Left lung (tissue), 10 donors: ENCODE measurements around the gene CCDC186. TPM values are rescaled to one million over a fixed set of nuclear protein-coding genes. Genes with fewer than 3 reads are reported as not detected.
A peak's percentile ranks its signal among the peaks of the same experiment; 100 is the strongest.

ENCODE experiments used
- ATAC-seq: fragments of 200-7000 bp; cut with Tn5 transposase; one replicate; pipeline ENCODE4 v1.9.1; 2020; ENCODE audit warnings: moderate library complexity
- DNase-seq, 4 donors: peaks; one replicate each; pipeline ENCODE4 v3.0.0-alpha.2; 2013 to 2020
- H3K27ac ChIP-seq, 2 donors: fragments of 200-600 bp; sonication (generic) in 1 of 2; one replicate each; pipeline versions ENCODE4 v1.5.0 to v1.8.0; 2020 to 2021
- H3K27me3 ChIP-seq, 2 donors: fragments of 200-600 bp; sonication (generic) in 1 of 2; one replicate each; pipeline versions ENCODE4 v1.5.0 to v1.8.0; 2020 to 2021
- H3K36me3 ChIP-seq, 2 donors: fragments of 200-600 bp; sonication (generic) in 1 of 2; one replicate each; pipeline versions ENCODE4 v1.5.0 to v1.8.0; 2020 to 2021
- H3K4me1 ChIP-seq, 2 donors: fragments of 200-600 bp; one replicate each; pipeline ENCODE4 v1.8.0; 2021
- H3K4me3 ChIP-seq, 2 donors: fragments of 200-600 bp; sonication (generic) in 1 of 2; one replicate each; pipeline versions ENCODE4 v1.5.0 to v1.8.0; 2020 to 2021; ENCODE audit warnings: mild to moderate bottlenecking in 1 of 2
- H3K9me3 ChIP-seq, 2 donors: fragments of 200-600 bp; sonication (generic) in 1 of 2; one replicate each; pipeline versions ENCODE4 v1.5.0 to v1.8.0; 2020 to 2021
- CTCF ChIP-seq, 2 donors: fragments of 200-600 bp; sonication (generic) in 1 of 2; IDR thresholded peaks; one replicate each; pipeline versions ENCODE4 v1.5.0 to v1.8.0; 2021; ENCODE audit warnings: antibody characterized with exemption in 2 of 2
- intact Hi-C, 2 donors: fragments of 100-400 bp; cut with DNase I; formaldehyde crosslinking; loops; one replicate each; pipeline versions ENCODE4 v1.11.2 to v1.14.2; 2022
- polyA plus RNA-seq, 6 donors: library from polyadenylated mRNA; unstranded; fragments of 120-200 nt; gene quantifications; one replicate each; pipeline ENCODE4 v1.2.1, GENCODE V29; 2013; ENCODE audit not compliant: insufficient read length in 6 of 6
- total RNA-seq, 2 donors: library from RNA; stranded (reverse); fragmentation: NEBNext Ultra II Directional; extraction: Animal tissue kit (Norgen Biotek cat#: 25700); gene quantifications; one replicate each; pipeline ENCODE4 v1.2.1, GENCODE V29; 2021
- donor health status: DM: no; HTN: yes; CAD: no.
- donor health status: DM: no; HTN: no; CAD: no.

The CCDC186 gene
- total and polyA plus RNA-seq, 8 donors = 25.2 to 46.6 (median 36.0) TPM

DNA sequence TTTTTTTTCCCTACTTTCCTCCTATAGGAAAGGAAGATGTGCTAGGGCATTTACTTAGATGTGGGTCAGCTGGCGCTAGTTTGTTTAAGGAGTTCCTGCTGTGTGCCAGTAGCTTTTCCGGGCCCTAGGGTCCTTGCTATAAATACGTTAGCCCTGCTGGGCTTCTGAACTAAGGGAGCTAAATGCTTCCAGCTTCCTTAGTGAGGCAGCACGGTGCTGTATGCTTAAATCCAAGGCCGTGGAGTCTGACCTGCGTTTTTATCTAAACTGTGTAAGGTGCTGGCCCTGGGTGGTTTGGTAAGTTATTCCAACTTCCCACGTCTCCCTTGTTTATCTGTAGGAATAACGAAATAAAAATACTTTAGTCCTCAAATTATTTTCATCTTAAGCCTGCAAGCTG, 5.7 kb upstream of the CCDC186 start:
- peaks cover 0 to 5% of the 10 kb centered on the region in 2 donors for H3K4me1 ChIP-seq
- H3K27me3 ChIP-seq = no peaks in the 10 kb centered on the region
- no peak overlapping the region for H3K27ac ChIP-seq
- intact Hi-C loops = no loop called here
- H3K36me3 ChIP-seq = no peaks in the 10 kb centered on the region
- H3K9me3 ChIP-seq = no peaks in the 10 kb centered on the region
- no peak for ATAC-seq
- no peak for DNase-seq
- no peak for TF ChIP-seq CTCF (IDR thresholded peaks at IDR 0.05)
- H3K4me3 ChIP-seq = no peak overlapping the region

DNA sequence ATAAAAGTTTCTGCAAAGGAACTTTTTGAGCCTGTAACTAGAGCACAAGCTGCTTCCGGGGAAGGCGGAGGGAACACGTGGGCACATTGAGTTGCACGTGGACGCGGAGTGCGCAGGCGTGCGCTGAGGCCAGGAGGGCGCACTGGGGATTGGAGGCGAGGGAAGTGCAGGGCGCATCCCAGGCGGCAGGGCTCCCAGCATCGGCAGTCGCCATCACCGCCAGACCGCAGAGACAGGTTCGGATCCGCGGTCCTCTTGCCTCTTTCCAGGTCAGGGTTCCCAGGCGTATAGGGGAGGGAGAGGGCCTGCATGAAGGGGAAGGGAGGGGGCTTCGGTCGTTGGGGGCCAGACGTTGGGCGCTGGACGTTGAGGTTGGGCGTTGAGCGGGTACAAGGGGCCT, 5.1 kb upstream of the CCDC186 start, which contains the start of gene TDRD1:
Gene TDRD1, plus strand, starts transcription at position 206 of the 400 bp plus-strand sequence. CDS start 8,479 bp downstream, outside the sequence.
- no peak within 1 kb of the TSS for H3K4me3 ChIP-seq
- no peak for DNase-seq
- no peaks in the 10 kb centered on the region for H3K36me3 ChIP-seq
- TF ChIP-seq CTCF (IDR thresholded peaks at IDR 0.05) = no peak
- ATAC-seq = no peak
- no peaks in the 10 kb centered on the region for H3K27me3 ChIP-seq
- H3K9me3 ChIP-seq = no peaks in the 10 kb centered on the region
- intact Hi-C loops = no loop called here
- peaks cover 0 to 5% of the 10 kb centered on the region in 2 donors for H3K4me1 ChIP-seq
- H3K27ac ChIP-seq = no peak within 1 kb of the TSS

- DNase-seq (no peak), ATAC-seq (no peak)
- Histone ChIP-seq H3K9me3 (no peaks in the 10 kb centered on the region), H3K4me3 (no peak overlapping the region), H3K27ac (no peak overlapping the region), H3K4me1 (peaks cover 0 to 23% of the 10 kb centered on the region in 2 donors), H3K27me3 (no peaks in the 10 kb centered on the region), H3K36me3 (no peaks in the 10 kb centered on the region)
- intact Hi-C loops = no loop called here
- TF ChIP-seq CTCF (IDR thresholded peaks at IDR 0.05) = no peak
Measured at GRCh38 chr10:114176511-114176910, 2.5 kb upstream of the CCDC186 start.

GRCh38 chr10:114175667-114176066, 1.7 kb upstream of the CCDC186 start:
- DNase-seq (no peak), ATAC-seq (no peak)
- H3K4me3 ChIP-seq = no peak overlapping the region
- no peaks in the 10 kb centered on the region for H3K27me3 ChIP-seq
- H3K4me1 ChIP-seq = peaks cover 0 to 28% of the 10 kb centered on the region in 2 donors
- H3K27ac ChIP-seq = no peak overlapping the region
- intact Hi-C loops = no loop called here
- no peaks in the 10 kb centered on the region for H3K36me3 ChIP-seq
- H3K9me3 ChIP-seq = no peaks in the 10 kb centered on the region
- TF ChIP-seq CTCF (IDR thresholded peaks at IDR 0.05) = no peak

DNA sequence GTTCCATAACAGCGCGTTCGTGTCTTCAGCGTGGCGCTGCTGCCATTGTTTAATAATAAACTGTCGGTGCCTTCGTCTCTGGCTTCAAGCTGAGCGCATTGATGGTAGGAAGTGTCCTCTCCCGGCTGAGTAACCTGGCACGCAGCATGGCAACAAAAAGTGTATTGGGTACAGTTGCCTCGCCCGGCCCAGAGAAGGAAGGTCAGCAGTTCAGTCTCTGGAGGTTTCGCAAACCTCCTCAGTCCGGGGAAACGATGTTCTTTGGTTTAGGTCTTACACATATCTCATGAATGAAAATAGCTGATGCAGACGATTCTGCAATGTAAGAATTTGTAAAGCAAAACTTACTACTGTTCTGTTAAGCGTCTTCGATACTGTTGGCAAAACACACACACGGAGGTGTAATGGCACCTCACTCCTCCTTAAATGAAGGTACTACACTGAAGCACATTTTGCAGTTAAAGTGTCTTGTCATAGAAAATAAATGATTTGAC, 739 bp upstream of the CCDC186 start:
- DNase-seq = peak; percentile 18 to 80 (median 58)
- ATAC-seq = peak; percentile 71
- no peaks in the 10 kb centered on the region for H3K9me3 ChIP-seq
- peak overlapping the region; percentile 90 to 95 for H3K27ac ChIP-seq
- TF ChIP-seq CTCF (IDR thresholded peaks at IDR 0.05) = no peak
- H3K4me3 ChIP-seq = peak overlapping the region; percentile 81 to 86
- intact Hi-C loops = no loop called here
- no peaks in the 10 kb centered on the region for H3K27me3 ChIP-seq
- no peaks in the 10 kb centered on the region for H3K36me3 ChIP-seq
- H3K4me1 ChIP-seq = peaks cover 0 to 28% of the 10 kb centered on the region in 2 donors
